ENCODE measurements around the gene RIMBP2.

The RIMBP2 gene

DNA sequence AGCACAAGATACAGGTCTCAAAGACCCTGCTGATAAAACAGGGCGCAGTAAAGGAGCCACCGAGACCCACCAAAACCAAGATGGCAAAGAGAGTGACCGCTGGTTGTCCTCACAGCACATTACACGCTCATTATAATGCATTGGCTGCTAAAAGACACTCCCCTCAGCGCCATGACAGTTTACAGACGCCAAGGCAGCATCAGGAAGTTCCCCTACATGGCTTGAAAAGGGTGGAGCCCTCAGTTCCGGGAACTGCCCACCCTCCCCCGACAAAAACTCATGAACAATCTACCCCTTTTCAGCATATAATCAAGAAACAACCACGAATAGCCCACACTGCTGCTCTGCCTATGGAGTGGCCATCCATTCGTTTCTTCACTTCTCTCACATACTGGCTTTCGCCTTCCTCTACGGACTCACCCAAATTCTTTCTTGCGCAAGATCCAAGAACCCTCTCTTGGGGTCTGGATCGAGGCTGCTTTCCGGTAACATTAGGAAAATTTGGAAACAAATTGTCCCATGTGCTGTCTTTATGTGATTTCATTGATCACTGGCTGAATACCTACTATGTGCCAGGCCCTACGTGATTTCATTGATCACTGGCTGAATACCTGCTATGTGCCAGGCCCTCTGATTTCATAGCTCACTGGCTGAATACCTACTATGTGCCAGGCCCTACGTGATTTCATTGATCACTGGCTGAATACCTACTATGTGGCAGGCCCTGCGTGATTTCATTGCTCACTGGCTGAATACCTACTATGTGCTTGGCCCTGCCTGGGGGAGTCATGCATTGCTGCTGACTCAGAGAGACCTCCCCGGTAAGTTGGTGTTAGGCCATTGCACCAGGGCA is 252.1 kb downstream of the RIMBP2 start:
- no peak for DNase-seq (ENCODE audit: low read depth)

DNA sequence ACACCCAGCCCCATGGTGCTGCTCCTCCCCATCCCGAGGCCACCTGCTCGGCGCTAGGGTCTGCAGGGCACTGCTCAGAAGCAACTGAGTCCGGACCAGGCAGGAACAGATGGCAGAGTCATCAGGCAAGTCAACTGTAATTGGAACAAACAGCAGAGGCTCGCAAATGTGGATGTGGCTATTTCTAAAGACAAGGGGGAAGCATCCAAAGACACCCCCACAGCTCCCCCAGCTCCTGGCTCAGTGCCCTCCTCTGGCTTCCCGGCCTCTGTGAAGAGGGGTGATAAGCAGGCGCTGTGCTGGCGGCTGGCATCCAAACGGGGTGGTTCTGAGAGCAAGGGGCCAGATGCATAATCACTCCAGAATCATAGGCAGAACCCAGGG is 252.8 kb downstream of the RIMBP2 start:
- DNase-seq (ENCODE audit: low read depth): no peak

DNA sequence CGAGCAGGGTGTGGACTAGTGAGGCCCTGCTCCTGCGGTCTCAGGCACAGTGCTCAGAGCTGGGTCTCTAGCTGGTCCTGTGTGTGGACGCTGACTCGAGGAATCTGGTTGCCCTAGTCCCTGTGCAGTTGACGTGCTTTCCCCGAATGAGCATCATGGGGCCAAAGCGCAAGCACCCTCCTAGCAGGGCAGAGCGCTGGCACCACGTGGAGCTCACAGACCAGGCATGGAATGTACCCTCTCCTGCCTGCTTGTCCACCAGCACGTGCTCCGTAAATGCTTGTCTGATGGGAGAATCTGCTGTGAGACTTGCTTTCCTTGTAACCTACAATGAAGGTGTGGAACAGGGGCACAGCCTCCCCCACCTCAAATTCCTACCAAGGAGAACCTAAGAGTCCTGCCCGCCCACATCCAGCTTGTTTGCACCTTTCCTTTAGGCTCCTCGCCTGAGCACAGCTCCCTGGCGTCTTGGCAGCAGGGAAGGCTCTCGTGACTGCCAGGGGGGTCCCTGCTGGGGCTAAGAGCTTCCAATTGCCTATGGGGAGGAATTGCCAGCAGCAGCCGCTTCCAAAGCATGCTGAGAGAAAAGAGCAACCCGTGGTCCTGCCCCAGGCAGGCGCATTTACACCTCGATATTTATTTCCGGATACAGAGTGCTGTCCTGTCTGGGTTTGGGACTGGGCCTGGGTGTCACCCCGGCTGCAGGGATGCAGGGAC is 253.4 kb downstream of the RIMBP2 start:
- DNase-seq (ENCODE audit: low read depth): no peak

DNA sequence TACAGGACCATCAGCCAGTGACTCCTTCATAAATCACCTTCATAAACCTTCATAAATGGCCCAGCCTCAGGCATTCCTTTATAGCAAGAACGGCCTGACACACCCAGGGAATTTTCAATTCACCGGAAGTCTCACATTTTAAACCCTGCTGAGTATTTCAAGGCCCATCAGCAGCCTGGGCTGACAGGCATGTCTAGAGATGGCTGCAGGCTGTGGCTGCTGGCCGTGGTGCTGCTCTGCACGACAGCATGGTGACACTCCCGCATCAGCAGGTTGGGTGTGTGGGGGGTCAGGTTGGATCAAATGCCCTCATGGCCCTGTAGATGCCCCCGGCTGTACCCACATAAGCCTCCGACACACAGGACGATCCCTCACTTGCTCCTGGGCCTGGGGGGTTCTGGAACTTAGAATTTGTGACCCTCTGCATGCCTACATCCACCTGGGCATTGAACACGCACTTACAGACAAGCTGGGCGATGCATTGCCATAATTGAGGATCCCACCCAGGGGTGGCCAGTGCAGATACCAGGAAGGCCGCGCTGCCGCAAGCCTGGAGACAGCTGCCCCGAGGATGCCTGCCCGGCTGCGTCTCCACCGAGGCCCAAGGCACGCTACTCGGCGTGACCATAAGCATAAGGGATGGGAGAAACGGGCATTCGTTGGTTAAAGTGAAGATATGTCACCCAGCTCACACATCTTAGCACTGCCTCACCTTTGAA is 254.1 kb downstream of the RIMBP2 start:
- DNase-seq (ENCODE audit: low read depth): no peak

DNA sequence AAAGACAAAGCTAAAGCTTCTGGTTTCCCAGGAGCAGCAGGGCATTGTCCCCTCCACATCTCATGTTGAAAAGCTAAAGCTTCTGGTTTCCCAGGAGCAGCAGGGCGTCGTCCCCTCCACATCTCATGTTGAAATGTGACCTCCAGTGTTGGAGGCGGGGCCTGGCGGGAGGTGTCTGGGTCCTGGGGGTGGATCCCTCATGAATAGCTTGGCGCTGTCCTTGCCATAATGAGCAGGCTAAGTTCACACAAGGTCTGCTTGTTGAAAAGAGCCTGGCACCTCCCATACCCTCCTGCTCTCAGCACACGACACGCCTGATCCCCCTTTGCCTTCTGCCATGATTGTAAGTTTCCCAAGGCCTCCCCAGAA is 254.7 kb downstream of the RIMBP2 start:
- no peak for DNase-seq (ENCODE audit: low read depth)

DNA sequence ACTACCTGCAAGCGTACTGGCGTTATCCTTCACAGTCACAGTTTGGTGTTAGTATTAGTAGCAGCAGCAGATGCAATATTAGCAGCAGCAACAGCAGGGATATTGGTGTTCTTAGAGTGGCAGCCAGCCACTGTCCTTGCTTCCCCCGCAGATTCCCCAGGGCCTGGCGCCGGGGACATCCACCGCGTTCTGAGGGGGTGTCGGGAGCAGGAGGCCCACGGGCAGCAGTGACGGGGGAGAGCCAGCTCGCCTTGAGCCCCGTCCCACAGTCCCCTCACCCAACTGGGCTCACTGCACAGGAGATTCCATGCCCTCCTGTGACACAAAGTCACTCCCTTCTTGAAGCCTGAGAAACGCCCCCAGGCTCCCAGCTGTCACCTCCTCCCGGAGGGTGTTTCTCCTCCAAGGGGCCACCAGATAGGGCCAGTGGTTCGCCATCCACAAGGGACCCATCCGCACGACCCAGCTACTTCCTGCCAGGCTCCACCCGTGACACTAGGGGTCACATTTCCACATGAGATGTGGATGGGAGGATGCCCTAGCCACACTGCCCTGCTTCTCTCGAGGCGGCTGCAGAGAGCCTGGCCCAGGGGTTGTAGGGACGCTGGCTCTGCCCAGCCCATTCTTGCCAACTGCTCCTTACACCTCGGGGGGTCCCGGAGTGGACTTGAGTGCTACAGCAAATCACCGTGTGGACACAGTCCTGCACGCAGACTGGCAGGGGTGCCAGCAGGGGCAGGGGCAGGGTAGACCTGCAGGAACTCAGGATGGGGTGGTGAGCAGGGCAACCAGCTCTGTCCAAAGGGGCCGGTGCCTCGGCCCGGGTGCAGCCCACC is 255.3 kb downstream of the RIMBP2 start:
- no peak for DNase-seq (ENCODE audit: low read depth)

DNA sequence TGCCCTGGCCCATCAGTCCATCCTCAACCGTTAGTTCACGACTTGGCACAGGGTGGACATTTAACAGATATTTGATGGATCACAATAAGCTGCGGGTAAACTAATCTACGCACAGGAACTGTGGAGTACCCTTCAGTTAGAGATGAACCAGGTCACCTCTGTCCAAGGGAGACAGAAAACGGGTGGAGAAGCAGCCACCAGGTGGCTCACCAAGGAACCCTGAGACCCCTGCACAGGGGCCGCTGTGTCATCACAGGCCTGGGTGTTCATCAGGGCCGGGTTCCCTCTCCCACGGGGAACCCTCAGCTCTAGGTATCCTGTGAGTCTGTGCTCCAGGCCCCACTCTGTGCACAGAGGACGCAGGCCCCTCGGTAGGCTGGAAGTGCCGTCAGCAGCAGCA is 256.2 kb downstream of the RIMBP2 start:
- DNase-seq (ENCODE audit: low read depth): no peak

DNA sequence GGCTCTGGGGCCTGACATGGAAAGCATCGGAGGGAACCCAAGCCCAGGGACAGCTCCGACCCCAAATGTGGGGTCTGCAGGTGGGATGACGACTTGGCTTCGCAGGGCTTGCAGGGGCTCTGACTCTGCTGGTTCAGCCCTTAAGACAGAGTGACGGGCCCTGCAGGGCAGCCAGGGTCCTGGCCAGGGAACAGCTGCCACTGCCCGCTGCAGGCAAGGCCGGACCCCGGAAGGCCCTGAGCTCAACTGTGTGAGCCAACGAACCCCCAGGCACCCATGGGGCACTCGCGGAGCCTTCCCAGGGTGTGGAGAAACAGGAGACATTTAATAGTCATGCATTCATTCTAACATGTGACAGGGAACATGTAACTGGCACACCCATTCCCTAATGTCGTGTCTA is 257.8 kb downstream of the RIMBP2 start:
- no peak for DNase-seq (ENCODE audit: low read depth)

DNA sequence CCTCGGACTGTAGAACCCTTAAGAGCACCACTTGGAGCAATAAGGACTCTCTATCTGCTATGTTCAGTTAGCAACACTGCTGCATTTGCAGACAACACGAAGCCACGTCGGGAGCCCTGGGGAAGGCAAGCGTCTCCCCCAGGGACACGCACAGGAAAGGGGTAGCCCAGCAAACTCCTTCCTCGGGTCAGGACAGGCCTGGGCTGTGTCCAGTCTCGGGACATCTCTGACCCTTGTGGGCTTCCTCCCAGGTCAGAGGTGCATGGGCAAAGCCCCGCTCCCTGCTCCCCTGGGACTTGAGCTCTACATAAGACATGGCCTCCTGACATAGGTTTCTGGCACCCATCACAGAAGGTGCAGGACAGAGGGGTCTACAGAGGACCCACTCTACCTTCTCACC is 258.9 kb downstream of the RIMBP2 start:
- DNase-seq (ENCODE audit: low read depth): no peak

DNA sequence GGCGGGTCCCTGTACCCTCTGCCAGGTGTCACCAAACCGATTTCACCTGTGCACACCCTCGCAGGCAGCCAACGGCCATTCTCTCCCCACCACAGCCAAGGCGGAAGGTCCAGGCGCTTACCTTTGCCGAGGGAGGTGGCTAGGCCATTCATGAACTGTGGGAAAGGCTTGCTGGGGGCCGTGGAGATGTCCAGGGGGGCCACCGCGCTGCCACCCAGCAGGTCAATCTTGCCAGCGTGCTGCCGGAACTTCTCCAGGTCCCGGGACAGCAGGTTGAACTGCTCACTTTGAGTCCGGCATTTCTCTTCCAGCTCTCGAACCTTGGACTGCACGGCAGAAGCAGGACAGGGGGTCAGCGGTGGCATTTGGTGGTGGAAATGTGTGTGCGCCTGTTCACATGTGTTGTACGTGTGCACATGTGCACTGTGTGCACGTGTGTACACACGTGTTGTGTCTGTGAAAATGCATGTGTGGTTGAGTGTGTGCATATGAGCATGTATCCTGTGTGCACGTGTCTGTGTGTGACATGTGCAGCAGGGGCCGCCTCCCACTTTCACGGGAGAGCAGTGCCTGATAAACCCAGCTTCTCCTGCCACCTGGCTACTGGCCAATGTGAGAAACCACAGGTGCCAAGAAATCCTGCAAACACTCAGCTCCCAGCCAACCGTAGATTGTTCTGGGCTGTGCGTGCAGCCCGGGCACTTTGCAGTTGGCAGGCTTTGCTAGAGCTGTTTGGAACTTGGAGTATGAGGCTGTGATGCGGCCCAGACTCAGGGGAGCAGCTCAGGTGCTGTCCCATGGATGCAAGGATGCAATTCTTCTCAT is 259.5 kb downstream of the RIMBP2 start:
- DNase-seq (ENCODE audit: low read depth): no peak

DNA sequence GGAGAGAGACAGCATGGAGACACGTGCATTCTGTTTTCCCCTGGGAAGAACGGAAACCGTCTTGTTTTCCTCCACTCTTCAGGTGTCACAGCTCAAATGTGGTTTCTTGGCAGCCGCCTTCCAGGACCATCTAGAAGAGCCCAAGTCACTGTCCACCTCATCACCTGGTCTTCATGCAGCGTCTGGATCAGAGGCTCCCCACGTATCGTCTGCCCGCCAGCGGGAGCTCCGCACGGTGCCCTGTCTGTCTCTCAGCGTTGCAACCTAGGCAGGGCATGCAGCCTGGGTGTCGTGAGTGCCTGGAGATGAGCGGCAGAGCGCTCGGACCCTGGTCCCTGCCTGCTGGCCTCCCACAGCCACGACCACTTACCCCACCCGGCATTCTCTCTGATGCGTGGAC is 260.9 kb downstream of the RIMBP2 start:
- no peak for DNase-seq (ENCODE audit: low read depth)

DNA sequence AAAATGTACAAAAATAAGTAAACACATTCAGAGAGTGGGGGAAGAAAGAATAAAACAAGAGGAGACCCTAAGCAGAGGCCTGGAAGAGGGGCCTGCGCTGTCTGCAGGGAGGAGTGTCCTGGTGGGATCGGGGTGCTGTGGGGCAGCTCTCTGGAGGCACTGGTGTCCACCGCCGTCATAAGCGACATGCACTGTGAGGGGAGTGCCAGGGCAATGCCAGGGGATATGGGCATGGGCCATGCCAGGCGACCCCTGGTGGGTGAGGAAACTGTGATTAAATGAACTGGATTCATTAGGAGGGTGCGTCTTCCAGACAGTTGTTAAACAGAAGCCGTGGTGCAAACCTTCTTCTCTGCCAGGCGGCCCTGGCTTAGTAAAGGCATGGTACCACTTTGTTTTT is 261.8 kb downstream of the RIMBP2 start:
- no peak for DNase-seq (ENCODE audit: low read depth)

DNA sequence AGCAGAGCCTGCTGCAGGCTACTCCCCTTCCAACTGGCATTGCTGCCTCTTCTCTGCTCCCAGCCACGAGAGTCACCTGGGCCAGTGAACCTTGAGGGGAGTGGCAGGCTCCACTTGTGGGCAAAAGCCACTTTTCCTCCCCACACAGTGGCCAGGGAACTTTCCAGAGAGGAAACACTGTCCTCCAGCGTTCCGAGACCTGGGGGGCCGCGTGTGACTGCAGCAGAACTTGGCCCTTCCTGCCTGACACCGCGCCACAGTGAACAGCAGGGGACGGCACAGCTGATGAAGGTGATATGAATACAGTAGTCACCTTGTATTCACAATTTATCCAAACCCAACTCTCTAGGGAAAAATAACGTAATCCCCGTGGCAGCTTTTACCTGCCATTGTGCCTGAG is 263.6 kb downstream of the RIMBP2 start:
- DNase-seq (ENCODE audit: low read depth): no peak

DNA sequence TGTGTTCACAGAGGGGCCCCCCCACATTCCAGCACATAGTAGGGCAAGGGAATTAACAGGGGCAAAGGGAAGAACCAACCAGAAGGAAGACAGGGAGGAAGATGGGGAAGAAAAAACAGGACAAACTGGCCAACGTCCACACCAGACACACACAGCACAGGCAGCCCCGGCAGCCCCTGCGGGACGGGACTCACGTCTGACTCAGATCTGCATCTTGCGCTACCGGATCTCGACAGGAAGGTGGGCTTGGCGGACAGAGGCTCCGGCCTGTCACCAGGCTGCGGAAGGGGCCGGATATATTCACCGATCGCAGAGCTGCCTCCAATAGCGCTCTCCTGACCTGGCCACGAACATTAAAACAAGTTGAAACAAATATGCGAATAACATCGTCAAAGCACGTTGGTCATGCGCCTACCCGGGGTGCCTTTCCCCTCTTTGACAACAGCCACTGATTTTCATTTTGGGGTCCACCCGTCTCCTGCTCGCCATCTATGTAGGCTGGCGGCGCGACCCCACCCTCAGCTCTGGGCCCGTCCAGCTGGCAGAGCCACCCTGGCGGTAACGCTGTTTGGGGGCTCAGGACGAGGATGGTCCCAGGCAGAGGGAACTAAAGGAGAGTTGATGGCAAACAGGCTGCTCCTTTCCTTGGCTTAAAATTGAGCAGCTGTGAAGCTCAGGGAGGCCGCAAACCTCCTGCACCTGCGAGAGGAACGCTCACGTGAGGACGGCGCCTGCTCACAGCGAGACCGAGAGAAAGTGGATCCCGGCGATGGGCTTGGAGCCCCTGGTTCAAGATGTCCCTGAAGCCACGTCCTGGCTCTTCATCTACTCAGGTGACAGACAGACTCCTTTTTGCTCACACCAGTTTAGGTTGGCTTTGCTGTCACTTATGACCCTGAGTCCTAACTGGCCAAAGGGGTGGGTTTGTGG is 264.8 kb downstream of the RIMBP2 start:
- no peak for DNase-seq (ENCODE audit: low read depth)

DNA sequence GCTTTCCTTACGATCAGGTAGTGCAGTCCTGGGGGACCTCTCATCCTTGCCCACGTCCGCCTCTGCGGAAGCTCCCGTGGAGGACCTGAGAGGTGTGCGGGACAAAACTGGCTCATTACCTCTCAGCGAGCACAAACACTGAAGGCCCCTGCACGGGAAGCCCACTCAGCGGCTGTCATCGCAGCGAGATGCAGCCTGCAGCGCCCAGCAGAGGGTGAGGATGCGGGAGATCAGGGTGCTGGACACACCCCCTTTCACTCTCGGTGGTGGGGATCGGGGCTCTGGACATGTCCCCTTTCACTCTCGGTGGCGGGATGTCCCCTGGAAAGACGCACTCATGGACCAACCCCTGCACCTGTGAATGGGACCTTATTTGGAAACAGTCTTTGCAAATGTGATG is 266.8 kb downstream of the RIMBP2 start:
- DNase-seq (ENCODE audit: low read depth): no peak

DNA sequence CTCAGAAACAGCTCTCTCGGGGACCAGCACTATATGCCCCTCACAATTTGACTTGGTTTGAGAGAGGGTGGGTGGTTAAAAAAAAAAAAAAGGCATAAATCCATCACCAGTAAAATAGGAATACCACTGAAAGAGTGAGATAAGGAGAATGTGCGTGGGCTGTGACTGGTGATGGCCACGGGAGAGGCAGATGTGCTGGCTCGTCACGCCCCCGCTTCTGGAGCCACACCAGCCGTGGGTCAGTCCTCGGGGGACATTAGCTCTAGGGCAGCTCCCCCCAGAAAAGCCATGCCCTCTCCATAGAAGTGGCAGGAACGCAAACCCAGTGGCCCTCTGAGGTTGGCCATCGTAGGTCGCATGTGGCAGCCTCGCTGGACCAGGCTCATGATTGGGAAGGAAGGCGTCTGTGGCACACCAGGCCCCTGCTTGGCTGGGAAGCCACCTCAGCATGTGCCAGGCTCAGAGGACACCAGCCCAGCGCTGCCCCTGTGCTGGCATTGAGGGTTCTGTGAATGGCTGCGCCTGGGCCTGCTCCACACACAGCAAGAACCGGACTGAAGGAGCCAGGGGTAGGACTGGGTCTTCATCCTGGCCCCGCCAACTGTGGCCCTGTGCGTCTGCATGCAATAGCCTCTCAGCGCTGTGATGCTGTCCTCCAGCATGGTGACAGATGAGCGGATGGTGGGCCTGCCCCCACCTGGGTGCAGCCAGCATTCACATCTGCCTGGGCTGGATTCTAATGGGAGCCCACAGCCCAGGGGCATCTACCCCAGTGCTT is 267.9 kb downstream of the RIMBP2 start:
- no peak for DNase-seq (ENCODE audit: low read depth)

DNA sequence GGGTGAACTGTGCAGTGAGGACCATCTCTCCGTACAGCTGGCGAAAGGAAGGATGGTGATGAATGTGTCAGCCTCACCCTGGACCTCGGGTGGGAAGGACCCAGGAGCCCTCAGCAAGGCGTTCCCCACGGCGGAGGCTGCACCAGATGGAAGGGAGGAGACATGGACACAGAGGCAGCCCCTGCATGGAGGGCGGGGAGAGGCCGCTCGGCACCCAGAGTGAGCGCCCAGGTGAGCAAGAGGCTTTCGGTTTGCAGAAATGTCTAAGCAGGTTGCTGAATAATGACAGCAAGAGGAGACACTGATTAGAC is 268.5 kb downstream of the RIMBP2 start:
- DNase-seq (ENCODE audit: low read depth): no peak

DNA sequence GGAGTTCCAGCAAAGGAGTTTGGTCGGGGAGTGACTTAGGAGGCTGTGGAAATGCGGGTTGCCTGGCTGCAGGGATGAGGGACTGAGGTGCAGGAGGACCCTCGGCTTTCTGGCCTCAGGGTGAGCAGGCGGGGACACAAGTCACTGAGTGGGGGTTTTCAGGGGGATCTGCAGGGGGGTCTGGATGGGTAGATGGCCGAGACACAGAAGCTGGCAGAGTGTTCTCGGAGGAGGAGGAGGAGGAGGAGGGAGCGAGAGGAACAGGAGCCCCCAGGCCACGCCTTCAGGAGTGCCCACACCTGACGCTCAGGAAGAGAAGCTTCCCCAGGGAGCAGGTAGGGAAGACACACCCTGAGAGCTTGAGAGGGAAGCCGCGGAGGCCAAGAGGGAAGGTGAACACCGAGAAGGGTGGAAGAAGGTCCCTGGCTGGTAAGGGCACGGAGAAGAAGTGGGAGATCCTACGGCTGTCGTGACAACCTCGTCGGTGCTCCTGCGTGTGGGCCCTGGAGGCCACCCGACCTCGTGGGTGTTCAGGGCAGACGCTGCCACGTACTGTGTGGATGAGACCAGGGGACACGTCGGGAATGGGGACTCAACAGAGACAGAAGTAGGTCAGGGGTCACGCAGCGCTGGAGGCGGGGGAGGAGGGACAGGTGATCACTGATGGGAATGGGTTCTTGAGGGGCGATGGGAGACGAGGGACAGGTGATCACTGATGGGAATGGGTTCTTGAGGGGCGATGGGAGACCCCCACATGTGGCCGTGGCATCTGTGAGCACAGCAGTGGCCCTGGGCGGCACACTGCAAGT is 269.0 kb downstream of the RIMBP2 start:
- no peak for DNase-seq (ENCODE audit: low read depth)

DNA sequence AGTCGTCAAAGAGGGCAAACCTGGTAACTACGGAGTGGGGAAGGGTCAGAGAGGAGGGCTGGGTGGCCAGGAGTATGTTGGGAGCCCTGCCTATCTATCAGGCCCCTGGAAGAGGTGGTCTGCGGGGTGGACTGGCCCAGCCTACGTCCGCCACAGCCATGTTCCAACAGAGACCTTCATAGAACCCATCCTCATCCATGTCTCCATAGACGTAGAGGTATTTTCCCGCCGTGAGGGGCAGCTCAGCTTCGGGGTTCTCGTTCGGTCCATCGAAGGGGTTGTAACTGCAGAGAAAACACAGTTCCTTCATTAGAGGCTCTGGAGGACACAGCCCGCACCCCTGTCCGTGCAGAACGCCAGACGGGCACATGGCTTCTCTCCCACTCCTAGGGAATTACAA is 271.1 kb downstream of the RIMBP2 start:
- DNase-seq (ENCODE audit: low read depth): no peak
